ENCODE data around the gene ANP32B.

GRCh38 chr9:98019098-98019497 lies 36.0 kb downstream of the ANP32B start:
- TF ChIP-seq CTCF (IDR thresholded peaks at IDR 0.05; ENCODE audit: poor library complexity), result no peak
- TF ChIP-seq EZH2phosphoT487 (IDR thresholded peaks at IDR 0.05; ENCODE audit: low read depth, severe bottlenecking, unreplicated experiment), result no peak
- TF ChIP-seq EZH2 (IDR thresholded peaks at IDR 0.05; ENCODE audit: borderline replicate concordance), result no peak

Data from hepatocyte (in vitro differentiated cells).